Measurements from ENCODE around the gene MMADHC.

DNA sequence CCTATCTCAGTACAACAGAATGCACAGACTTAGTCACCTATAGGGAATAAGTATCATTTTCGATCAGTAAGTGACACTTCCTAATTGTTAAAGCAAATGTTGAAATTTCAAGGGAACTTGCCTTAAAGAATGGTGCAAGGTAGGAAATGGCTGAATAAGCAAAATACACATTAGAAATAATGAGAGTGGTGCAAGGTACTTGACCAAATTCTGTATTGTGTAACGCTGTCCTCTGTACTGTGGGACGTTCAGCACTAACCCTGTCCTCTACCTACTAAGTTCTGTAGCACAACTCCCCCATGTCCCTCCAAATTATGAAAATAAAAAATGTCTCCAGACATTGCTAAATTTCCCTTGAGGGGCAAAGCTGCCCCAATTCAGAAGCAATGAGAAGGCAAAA lies 19.4 kb downstream of the MMADHC start:
- TF ChIP-seq POLR2A (IDR thresholded peaks at IDR 0.05; ENCODE audit: low read depth, low read length) (no peak), MXI1 (IDR thresholded peaks at IDR 0.05; ENCODE audit: borderline replicate concordance, low read depth, low read length) (no peak), CEBPB (IDR thresholded peaks at IDR 0.05; ENCODE audit: low read depth, low read length) (no peak), SMC3 (IDR thresholded peaks at IDR 0.05; ENCODE audit: low read depth, low read length) (no peak), BHLHE40 (IDR thresholded peaks at IDR 0.05; ENCODE audit: low read depth, low read length) (no peak), NFE2L2 (IDR thresholded peaks at IDR 0.05; ENCODE audit: low read depth, low read length) (no peak), FOS (IDR thresholded peaks at IDR 0.05; ENCODE audit: low read depth, low read length) (no peak), MAFK (IDR thresholded peaks at IDR 0.05; ENCODE audit: low read depth, low read length) (peak; percentile 63; the same call in 1 of the 2 replicates)
- TF ChIP-seq, protein P1, sequence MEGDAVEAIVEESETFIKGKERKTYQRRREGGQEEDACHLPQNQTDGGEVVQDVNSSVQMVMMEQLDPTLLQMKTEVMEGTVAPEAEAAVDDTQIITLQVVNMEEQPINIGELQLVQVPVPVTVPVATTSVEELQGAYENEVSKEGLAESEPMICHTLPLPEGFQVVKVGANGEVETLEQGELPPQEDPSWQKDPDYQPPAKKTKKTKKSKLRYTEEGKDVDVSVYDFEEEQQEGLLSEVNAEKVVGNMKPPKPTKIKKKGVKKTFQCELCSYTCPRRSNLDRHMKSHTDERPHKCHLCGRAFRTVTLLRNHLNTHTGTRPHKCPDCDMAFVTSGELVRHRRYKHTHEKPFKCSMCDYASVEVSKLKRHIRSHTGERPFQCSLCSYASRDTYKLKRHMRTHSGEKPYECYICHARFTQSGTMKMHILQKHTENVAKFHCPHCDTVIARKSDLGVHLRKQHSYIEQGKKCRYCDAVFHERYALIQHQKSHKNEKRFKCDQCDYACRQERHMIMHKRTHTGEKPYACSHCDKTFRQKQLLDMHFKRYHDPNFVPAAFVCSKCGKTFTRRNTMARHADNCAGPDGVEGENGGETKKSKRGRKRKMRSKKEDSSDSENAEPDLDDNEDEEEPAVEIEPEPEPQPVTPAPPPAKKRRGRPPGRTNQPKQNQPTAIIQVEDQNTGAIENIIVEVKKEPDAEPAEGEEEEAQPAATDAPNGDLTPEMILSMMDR (conservative IDR thresholded peaks at IDR 0.05; ENCODE audit: low read depth, low read length) = no peak
- TF ChIP-seq, protein P2, sequence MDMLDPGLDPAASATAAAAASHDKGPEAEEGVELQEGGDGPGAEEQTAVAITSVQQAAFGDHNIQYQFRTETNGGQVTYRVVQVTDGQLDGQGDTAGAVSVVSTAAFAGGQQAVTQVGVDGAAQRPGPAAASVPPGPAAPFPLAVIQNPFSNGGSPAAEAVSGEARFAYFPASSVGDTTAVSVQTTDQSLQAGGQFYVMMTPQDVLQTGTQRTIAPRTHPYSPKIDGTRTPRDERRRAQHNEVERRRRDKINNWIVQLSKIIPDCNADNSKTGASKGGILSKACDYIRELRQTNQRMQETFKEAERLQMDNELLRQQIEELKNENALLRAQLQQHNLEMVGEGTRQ (IDR thresholded peaks at IDR 0.05; ENCODE audit: low read depth, low read length) = no peak
